ENCODE results near the gene PCDHGC3.

- TF ChIP-seq, protein P1, sequence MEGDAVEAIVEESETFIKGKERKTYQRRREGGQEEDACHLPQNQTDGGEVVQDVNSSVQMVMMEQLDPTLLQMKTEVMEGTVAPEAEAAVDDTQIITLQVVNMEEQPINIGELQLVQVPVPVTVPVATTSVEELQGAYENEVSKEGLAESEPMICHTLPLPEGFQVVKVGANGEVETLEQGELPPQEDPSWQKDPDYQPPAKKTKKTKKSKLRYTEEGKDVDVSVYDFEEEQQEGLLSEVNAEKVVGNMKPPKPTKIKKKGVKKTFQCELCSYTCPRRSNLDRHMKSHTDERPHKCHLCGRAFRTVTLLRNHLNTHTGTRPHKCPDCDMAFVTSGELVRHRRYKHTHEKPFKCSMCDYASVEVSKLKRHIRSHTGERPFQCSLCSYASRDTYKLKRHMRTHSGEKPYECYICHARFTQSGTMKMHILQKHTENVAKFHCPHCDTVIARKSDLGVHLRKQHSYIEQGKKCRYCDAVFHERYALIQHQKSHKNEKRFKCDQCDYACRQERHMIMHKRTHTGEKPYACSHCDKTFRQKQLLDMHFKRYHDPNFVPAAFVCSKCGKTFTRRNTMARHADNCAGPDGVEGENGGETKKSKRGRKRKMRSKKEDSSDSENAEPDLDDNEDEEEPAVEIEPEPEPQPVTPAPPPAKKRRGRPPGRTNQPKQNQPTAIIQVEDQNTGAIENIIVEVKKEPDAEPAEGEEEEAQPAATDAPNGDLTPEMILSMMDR (IDR thresholded peaks at IDR 0.05; ENCODE audit: low read depth, low read length, poor library complexity, severe bottlenecking) = peak; percentile 73
- no peak for TF ChIP-seq EZH2phosphoT487 (IDR thresholded peaks at IDR 0.05; ENCODE audit: borderline replicate concordance, low read length)
Observed at GRCh38 chr5:141430332-141431113, 45.2 kb upstream of the PCDHGC3 start, which contains the start of gene PCDHGA12.

Measured in DOHH2 (cell line).